Astrocyte (in vitro differentiated cells and primary cell): ENCODE results near the gene AAGAB.

Experiments used
- CTCF ChIP-seq: IDR thresholded peaks from 2 replicates; pipeline ENCODE4 v1.5.1; 2011; ENCODE audit warnings: low read depth, mild to moderate bottlenecking, inconsistent platforms, low read length, moderate library complexity; ENCODE audit not compliant: insufficient read depth
- EZH2 ChIP-seq: IDR thresholded peaks from 2 replicates; pipeline ENCODE4 v1.6.1; 2012; ENCODE audit warnings: mild to moderate bottlenecking, low read length, inconsistent platforms; ENCODE audit not compliant: insufficient read depth

- TF ChIP-seq CTCF (no peak), EZH2 (no peak)
Observed at GRCh38 chr15:67180035-67180434, 74.4 kb downstream of the AAGAB start.
